GM12801 (cell line): ENCODE data around the gene GART.

Source experiments
- CTCF ChIP-seq: IDR thresholded peaks from one replicate; pipeline ENCODE4 v1.5.1; 2011; ENCODE audit warnings: control low read depth; ENCODE audit not compliant: insufficient read length; ENCODE audit errors: extremely low read depth

Gene GART

DNA sequence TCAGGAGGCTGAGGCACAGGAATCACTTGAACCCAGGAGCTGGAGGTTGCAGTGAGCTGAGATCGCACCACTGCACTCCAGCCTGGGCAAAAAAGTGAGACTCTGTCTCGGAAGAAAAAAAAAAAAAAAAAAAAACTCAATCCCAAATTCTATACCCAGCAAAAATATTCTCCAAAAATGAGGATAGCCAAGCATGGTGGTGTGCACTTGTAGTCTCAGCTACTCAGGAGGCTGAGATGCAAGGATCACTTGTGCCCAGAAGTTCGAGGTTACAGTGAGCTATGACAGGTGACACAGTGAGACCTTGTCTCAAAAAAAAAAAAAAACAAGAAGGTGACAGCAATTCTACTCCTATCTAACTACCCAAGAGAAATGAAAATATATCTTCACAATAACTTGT is 68.6 kb downstream of the GART start:
- no peak for TF ChIP-seq CTCF

DNA sequence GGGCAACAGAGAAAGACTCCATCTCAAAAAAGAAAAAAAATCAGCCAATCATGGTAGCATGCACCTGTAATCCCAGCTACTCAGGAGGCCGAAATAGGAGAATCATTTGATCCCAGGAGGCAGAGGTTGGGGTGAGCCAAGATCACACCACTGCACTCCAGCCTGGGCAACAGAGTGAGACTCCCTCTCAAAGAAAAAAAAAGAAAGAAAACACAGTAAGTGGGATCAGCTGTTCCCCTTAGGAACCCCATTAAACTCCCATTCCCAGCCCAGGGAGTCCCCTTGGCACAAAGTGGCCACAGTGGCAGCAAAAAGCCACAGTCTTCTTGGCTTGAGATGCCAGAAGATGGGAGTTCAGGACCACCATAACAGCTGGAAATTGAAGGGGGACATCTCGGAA is 71.2 kb downstream of the GART start:
- TF ChIP-seq CTCF = no peak

DNA sequence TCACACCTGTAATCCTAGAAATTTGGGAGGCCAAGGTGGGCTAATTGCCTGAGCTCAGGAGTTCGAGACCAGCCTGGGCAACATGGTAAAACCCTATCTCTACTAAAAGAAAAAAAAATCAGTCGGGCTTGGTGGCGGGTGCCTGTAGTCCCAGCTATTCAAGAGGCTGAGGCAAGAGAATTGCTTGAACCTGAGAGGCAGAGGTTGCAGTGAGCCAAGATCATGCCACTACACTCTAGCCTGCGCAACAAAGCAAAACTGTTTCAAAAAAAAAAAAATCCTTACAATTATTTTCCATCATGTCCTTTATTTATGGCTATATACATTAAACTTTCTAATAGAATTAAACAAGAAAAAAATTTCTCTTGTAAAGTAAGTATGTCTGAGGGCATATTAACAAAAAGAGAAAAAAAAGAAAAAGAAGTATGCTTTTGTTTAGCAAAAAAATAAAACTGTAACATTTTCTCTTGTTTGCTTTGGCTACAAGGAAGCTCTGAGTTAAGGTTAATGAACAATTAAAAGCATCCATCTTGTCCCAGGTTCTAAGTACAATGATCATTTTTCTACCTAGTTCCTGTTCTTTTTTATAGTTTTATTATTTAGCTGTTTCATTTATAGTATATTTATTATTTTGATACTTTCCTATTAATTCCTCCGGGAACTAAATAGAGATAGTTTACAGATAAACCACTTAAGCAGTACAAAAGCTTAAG is 80.2 kb downstream of the GART start:
- no peak for TF ChIP-seq CTCF

DNA sequence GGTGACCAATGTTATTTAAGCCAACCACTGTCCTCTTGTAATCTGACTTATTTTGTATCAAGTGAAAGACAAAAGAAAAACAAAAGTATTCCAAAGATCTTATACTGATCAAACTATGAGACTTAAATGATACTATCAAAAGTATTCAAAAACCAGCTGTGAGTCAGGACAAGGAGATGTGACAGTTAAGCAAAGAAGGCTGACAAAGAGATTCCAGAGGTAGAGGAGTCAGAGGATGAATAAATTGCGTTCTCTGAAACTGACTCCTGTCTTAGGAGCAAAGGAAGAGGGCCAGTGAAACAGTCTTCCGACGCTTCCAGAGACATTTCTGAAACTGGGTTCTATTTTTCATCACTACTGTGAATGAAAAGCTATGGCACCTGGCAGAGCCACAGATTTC is 83.1 kb downstream of the GART start:
- no peak for TF ChIP-seq CTCF

- TF ChIP-seq CTCF = no peak
Observed at GRCh38 chr21:33455686-33456446, 86.1 kb downstream of the GART start.
